Stomach smooth muscle (tissue), 2 donors: ENCODE measurements around the gene MBNL2.

ENCODE experiments used
- H3K27ac ChIP-seq: one replicate; pipeline ENCODE4 v1.7.0; 2013; ENCODE audit warnings: mild to moderate bottlenecking, low read length, inconsistent platforms
- H3K27me3 ChIP-seq, 2 donors: one replicate each; pipeline ENCODE4 v1.7.0; 2013; ENCODE audit warnings: low read length in 2 of 2; ENCODE audit not compliant: insufficient read depth in 2 of 2, control insufficient read depth in 1 of 2
- H3K36me3 ChIP-seq, 2 donors: one replicate each; pipeline ENCODE4 v1.7.0; 2013; ENCODE audit warnings: low read length in 2 of 2; ENCODE audit not compliant: control insufficient read depth in 2 of 2, insufficient read depth in 2 of 2
- H3K4me1 ChIP-seq: one replicate; pipeline ENCODE4 v1.7.0; 2013; ENCODE audit warnings: low read length; ENCODE audit not compliant: control insufficient read depth, insufficient read depth
- H3K4me3 ChIP-seq, 2 donors: one replicate each; pipeline ENCODE4 v1.7.0; 2013; ENCODE audit warnings: low read length in 2 of 2
- H3K9ac ChIP-seq, 2 donors: one replicate each; pipeline ENCODE4 v1.7.0; 2013; ENCODE audit warnings: low read length in 2 of 2, mild to moderate bottlenecking in 1 of 2
- H3K9me3 ChIP-seq, 2 donors: one replicate each; pipeline ENCODE4 v1.7.0; 2013; ENCODE audit warnings: low read length in 2 of 2; ENCODE audit not compliant: control insufficient read depth in 2 of 2
- donor health status: healthy.
- donor health status: Pancreatic carcinoma.

Gene MBNL2

DNA sequence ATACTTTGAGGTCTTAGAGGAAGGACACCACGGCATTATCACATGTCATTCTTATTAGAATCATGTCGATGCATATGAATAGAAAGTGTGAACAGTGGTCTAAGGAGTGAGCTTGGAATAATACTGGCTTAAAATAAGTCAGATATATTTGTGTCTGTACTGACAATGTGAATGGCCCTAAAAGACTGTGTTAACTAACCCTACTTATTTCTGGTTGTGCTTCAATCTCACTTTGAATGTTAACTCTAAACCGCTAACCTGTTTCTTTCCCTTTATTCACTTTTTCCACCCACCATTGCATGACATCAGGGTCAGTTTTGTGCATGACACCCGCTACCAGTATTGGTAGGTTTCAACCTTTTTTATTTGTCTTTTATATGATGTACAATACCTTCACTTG lies 142.7 kb downstream of the MBNL2 start:
- Histone ChIP-seq H3K27me3 (no peaks in the 10 kb centered on the region), H3K9ac (no peak overlapping the region), H3K9me3 (no peaks in the 10 kb centered on the region), H3K4me1 (no peaks in the 10 kb centered on the region), H3K27ac (no peak overlapping the region), H3K4me3 (no peak overlapping the region), H3K36me3 (peaks cover 19 to 36% of the 10 kb centered on the region in 2 donors)

- no peak overlapping the region for H3K9ac ChIP-seq
- H3K27me3 ChIP-seq: no peaks in the 10 kb centered on the region
- no peak overlapping the region for H3K27ac ChIP-seq
- H3K4me3 ChIP-seq: no peak overlapping the region
- H3K4me1 ChIP-seq: no peaks in the 10 kb centered on the region
- H3K9me3 ChIP-seq: no peaks in the 10 kb centered on the region
- peaks cover 19 to 31% of the 10 kb centered on the region in 2 donors for H3K36me3 ChIP-seq
Measured at GRCh38 chr13:97366172-97366688, 144.1 kb downstream of the MBNL2 start.

- Histone ChIP-seq H3K27ac (no peak overlapping the region), H3K36me3 (peaks cover 26 to 31% of the 10 kb centered on the region in 2 donors), H3K4me1 (no peaks in the 10 kb centered on the region), H3K27me3 (no peaks in the 10 kb centered on the region), H3K9ac (no peak overlapping the region), H3K9me3 (no peaks in the 10 kb centered on the region), H3K4me3 (no peak overlapping the region)
Measured at GRCh38 chr13:97367016-97367822, 145.1 kb downstream of the MBNL2 start.

DNA sequence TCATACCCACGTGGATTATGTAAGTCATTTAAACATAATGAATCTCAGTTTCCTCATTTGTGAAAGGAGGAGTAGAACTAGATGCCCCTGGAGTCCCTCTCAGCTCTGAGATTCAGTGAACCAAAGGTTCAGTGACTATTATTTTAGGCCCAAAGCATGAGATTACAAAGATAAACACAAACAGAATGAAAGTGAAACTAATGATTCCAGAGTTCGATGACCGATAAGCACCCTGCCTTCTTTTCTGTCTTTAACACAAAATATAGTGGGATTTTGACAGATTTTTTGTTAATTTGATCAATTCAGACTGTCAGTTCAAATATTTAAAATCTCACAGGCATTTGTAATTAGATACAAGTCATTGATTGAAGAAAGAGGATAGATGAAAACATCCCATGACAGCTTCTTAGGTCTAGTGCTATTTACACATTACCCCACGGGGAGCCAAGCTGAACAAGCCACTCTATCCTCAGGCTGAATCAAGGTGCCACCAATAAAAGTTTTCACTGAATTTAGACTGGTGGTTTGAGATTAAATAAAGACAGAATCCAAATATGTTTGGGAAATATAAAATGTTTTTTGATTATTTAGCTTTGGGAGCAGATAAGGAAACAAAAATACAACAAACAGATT lies 147.2 kb downstream of the MBNL2 start:
- no peak overlapping the region for H3K27ac ChIP-seq
- peaks cover 22 to 25% of the 10 kb centered on the region in 2 donors for H3K36me3 ChIP-seq
- H3K4me1 ChIP-seq: no peaks in the 10 kb centered on the region
- peak overlapping the region; percentile 50 to 63 for H3K4me3 ChIP-seq
- peak overlapping the region; percentile 55 to 58 for H3K9ac ChIP-seq
- no peaks in the 10 kb centered on the region for H3K9me3 ChIP-seq
- H3K27me3 ChIP-seq: no peaks in the 10 kb centered on the region

DNA sequence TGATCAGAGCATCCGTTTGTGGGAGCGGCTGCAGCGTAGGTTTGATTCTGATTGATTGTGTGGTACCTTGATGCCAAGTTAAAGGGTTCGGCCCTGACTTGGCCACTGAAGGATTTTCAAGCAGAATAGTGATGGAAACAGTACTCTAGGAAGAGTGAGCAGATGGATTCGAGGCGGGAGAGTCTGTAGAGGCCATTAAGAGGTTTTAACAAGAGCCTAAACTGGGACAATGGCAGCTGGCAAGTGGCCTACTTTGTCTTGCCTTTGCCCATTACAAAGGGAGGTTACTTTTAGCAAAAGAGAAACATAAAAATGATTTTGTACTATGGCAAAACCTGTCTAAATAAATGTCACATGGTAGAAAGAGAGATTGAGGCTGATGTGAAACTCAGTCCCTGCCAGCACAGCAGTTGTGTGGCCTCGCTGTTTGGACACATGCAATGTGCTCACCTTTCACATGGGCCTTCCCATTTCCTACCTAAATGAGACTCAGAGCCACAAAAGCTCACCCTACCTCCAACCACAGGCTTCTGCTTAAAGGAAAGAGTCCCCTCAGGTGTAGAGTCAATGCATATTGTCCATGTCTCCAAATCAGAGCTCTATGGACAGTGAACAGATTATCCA lies 149.5 kb downstream of the MBNL2 start:
- Histone ChIP-seq H3K4me1 (no peaks in the 10 kb centered on the region), H3K27me3 (no peaks in the 10 kb centered on the region), H3K9ac (no peak overlapping the region), H3K9me3 (no peaks in the 10 kb centered on the region), H3K36me3 (peaks cover 29 to 34% of the 10 kb centered on the region in 2 donors), H3K27ac (no peak overlapping the region), H3K4me3 (no peak overlapping the region)

DNA sequence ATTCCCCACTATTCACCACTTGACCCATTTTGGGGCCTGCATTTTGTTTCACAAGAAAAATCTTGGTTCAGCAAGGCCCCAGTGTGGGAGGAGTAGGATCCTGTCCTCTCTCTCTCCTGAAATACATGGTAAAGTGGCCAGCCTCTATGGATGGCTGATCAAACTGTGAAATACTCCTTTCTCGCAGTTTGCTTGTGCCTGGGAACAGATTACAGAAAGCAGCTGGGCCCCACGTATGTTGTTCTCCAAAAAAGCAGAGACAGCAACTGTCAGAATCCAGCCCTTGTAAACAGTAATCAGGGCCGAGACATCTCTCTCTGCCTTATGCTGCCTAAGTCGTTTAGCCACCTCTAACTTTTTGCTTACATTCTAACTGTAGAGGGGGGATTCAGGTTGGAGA lies 150.8 kb downstream of the MBNL2 start:
- Histone ChIP-seq H3K4me1 (no peaks in the 10 kb centered on the region), H3K36me3 (peaks cover 19 to 28% of the 10 kb centered on the region in 2 donors), H3K9me3 (no peaks in the 10 kb centered on the region), H3K27me3 (no peaks in the 10 kb centered on the region), H3K4me3 (no peak overlapping the region), H3K27ac (no peak overlapping the region), H3K9ac (peak overlapping the region in 1 of 2 donors; percentile 10)

GRCh38 chr13:97373787-97374186 lies 151.7 kb downstream of the MBNL2 start:
- H3K36me3 ChIP-seq: peaks cover 19 to 28% of the 10 kb centered on the region in 2 donors
- no peaks in the 10 kb centered on the region for H3K4me1 ChIP-seq
- H3K27me3 ChIP-seq: no peaks in the 10 kb centered on the region
- H3K27ac ChIP-seq: no peak overlapping the region
- no peak overlapping the region for H3K4me3 ChIP-seq
- H3K9me3 ChIP-seq: no peaks in the 10 kb centered on the region
- no peak overlapping the region for H3K9ac ChIP-seq

DNA sequence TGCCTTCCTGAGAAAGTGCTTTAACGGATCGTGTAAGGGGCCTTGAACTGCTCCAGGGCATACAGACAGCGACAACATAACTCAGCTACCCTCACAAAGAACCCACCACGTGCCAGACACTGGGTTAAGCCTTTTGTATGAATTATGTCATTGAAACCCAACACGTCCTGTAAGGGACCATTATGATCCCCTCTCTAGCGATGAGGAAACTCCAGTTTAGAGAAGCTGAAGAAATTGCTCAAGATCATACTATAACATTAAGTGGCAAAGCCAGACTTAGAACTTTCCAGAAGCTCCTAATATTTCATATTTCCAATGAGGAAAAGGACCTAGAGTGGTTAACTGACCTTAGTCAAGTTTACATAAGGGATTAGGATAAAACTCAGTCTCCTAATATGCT lies 154.8 kb downstream of the MBNL2 start:
- Histone ChIP-seq H3K4me3 (no peak overlapping the region), H3K36me3 (peaks cover 19 to 25% of the 10 kb centered on the region in 2 donors), H3K9ac (no peak overlapping the region), H3K27ac (no peak overlapping the region), H3K9me3 (no peaks in the 10 kb centered on the region), H3K4me1 (no peaks in the 10 kb centered on the region), H3K27me3 (no peaks in the 10 kb centered on the region)

- Histone ChIP-seq H3K9me3 (no peaks in the 10 kb centered on the region), H3K4me3 (no peak overlapping the region), H3K36me3 (peaks cover 23 to 32% of the 10 kb centered on the region in 2 donors), H3K9ac (no peak overlapping the region), H3K4me1 (no peaks in the 10 kb centered on the region), H3K27me3 (no peaks in the 10 kb centered on the region), H3K27ac (no peak overlapping the region)
Measured at GRCh38 chr13:97379386-97379785, 157.3 kb downstream of the MBNL2 start.

DNA sequence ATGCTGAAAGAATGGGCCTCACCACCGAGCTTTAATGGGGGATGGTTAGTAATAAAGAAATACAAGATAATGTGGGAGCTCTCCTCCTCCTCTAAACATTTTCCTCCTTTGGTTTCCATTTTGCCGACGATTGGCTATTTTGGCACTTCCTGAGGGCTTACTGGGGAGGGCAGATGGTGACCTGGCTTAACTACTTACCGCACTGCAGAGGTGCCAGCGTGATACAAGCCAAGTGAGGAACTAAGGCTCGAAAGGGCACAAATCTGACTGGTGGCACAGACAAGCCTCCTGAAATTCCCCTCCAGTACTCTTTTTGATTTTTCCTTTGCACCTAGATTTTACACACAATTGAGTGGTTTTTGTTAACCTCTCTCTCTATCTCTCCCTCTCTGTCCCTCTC lies 158.6 kb downstream of the MBNL2 start:
- H3K27me3 ChIP-seq: no peaks in the 10 kb centered on the region
- peaks cover 12 to 22% of the 10 kb centered on the region in 2 donors for H3K36me3 ChIP-seq
- H3K9me3 ChIP-seq: no peaks in the 10 kb centered on the region
- H3K9ac ChIP-seq: no peak overlapping the region
- H3K4me3 ChIP-seq: no peak overlapping the region
- no peaks in the 10 kb centered on the region for H3K4me1 ChIP-seq
- H3K27ac ChIP-seq: no peak overlapping the region
